ENCODE measurements around the gene CCDC9. TPM values are rescaled to one million over a fixed set of nuclear protein-coding genes. Genes with fewer than 3 reads are reported as not detected.
"Not testable (repeated sequence)": the region's sequence is repeated elsewhere in the genome, so short reads cannot be mapped to it uniquely, and the experiment has no call there.

Gene CCDC9
- total RNA-seq, 1 experiment from 2014 or later = 28.8 TPM

DNA sequence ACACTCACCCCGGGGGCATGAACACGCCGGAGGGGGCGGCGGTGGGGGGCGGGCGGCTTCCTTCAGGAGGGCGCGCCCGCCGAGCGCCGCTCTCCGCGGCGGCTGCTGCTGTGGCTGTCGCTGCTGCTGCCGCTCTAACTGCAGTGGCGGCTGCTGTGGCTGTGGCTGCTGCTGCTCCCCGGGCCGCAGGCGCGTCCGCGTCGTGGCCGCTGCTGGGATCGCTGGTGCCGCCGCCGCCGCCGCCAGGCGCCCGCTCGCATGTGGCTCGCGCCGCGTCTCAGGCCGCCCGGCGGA lies 25.5 kb upstream of the CCDC9 start, which contains the start of gene BBC3:
TSS of gene BBC3 (minus strand) at position 279 of the 294 bp plus-strand sequence. CDS start 2,768 bp downstream, outside the sequence.
- in situ Hi-C loops (cut with HindIII; ENCODE audit: low pct_unique_long_range_greater_than_20kb, low sequenced_read_pairs) = no loop called here
- DNase-seq (ENCODE audit: low read depth) = no peak

DNA sequence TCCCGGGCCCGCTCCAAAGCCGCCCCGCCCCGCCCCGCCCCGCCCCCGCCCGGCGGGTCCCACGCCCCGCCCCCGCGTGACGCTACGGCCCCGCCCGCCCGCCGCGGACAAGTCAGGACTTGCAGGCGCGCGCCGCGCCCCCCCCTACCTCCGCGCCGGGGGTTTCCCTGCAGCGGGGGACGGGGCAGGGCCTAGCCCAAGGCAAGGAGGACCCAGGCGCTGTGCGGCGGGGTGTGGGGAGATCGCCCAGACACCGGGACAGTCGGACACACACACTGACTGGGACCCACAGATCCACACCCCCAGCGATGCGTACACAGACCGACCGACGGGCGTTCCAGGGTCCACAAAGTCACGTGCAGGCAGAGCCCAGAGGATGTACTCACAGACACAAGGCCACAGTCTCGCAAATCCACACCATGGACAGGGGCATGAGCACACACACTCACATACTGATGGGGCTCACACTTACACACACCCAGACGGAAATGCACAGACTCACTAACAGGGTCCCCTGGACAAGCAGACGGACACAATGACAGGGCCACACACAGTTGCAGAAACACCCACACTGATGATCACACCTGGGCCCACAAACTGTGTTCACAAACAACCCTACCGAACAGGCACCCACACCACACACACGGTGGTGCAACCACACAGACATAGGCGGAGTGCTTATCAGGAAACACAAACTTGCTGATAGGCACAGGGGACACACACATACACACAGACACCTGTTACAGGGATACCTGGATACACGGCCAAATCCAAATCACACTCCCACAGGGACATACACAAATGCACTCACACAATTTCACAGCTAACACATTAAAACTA lies 24.9 kb upstream of the CCDC9 start:
- peak; percentile 84 for DNase-seq (ENCODE audit: low read depth)
- in situ Hi-C loops (cut with HindIII; ENCODE audit: low pct_unique_long_range_greater_than_20kb, low sequenced_read_pairs) = no loop called here

DNA sequence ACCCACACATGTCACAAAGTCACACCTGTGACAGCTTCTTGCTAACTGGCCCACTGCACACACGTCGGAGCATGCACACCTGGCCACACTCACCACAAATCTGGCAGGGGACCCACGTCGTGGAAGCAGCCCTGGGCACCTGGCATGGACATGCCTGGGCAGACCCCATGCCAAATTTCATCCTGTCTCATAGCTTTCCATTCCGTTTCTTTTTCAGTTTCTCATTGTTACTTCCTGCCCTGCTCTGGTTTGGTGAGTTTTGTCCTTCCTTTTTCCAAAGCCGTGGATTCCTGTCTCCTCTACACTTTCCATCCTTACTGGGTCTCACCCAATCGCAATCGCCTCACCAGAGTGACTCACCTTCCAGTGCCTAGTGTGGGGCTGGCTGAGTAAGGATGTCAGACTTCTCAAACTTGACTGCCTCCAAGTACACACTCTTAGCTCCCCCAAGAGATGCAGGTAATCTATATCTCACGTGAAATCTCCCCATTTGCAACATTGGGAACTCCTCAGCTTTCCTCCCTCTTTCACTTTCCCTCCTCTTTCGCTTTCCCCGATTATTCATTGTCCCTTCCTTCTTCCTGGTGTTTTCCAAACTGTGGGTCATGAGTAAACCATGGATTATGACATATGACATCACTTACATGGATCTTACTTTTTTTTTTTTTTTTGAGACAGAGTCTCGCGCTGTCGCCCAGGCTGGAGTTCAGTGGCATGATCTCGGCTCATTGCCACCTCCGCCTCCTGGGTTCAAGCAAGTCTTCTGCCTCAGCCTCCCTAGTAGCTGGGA lies 23.7 kb upstream of the CCDC9 start:
- peak; percentile 87 for DNase-seq (ENCODE audit: low read depth)
- in situ Hi-C loops (cut with HindIII; ENCODE audit: low pct_unique_long_range_greater_than_20kb, low sequenced_read_pairs) = no loop called here

DNA sequence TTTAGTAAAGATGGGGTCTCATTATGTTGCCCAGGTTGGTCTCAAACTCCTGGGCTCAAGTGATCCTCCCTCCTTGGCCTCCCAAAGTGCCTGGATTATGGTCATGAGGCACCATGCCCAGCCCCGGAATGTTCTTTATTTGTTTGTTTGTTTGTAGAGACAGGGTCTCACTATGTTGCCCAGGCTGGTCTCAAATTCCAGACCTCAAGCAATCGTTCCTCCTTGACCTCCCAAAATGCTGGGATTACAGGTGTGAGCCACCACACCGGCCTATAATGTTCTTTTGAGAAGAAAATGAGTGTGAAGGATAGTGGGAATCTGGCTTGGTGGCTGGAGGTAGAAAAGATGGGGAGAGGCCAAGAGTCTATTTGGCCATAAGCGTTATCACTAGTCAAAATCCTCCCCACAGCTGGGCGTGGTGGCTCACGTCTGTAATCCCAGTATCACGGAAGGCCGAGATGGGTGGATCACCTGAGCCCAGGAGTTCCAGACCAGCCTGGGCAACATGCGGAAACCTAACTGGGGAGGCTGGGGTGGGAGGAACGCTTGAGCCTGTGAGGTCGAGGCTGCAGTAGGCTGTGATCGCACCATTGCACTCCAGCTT lies 20.2 kb upstream of the CCDC9 start:
- in situ Hi-C loops (cut with HindIII; ENCODE audit: low pct_unique_long_range_greater_than_20kb, low sequenced_read_pairs) = no loop called here
- DNase-seq (ENCODE audit: low read depth) = no peak

DNA sequence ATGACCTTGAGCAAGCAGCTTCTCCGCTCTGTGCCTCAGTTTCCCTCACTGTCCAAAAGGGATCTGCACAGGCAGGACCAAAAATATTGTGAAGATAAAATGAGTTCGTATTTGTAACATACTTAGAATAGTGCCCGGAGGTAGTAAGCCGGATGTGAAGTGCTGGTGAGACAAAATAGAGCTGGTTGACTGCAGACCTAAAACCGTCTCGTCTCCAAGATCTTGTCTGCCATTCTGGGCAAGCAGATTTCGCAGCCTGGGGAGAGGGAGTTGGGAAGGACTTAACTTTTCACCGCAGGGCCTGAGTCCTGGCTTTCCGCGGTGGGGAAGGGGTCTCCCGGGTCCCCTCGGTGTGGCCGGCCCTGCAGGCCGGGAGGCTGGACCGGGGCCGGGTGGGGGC lies 17.2 kb upstream of the CCDC9 start:
- in situ Hi-C loops (cut with HindIII; ENCODE audit: low pct_unique_long_range_greater_than_20kb, low sequenced_read_pairs) = no loop called here
- DNase-seq (ENCODE audit: low read depth) = no peak

DNA sequence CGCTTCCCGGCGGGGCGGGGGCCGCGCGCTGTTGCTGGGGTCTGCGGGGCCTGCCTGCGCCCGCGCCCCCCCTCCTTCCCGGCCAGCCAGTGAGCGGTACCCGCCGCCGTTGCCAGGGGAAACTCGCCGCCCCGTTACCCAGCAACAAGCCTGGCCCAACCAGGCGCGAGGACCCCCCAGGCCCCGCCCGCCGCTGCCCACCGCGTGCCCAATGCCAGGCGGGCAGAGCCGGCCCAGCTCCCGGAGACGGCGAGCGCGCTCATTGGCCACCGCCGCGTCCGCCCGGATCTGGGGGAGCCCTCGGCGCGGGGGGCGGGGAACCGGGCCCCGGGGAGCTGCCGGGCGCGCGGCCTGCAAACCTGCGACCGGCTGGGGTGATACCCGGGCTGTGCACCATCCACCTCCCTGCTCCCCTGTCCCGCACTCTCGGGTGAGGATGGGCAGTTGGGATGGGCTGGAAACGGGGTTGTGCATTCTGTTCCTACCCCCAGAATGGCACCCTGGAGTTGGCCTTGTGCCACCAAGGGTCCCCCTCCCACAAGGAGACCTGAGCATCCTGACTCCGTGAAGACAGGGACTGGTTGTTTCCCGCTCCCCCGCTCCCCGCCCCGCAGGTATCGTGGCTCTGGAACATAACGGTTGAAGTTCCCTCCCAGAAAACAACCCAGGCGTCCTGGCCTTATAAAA lies 16.6 kb upstream of the CCDC9 start:
- in situ Hi-C loops (cut with HindIII; ENCODE audit: low pct_unique_long_range_greater_than_20kb, low sequenced_read_pairs) = no loop called here
- DNase-seq (ENCODE audit: low read depth) = no peak

DNA sequence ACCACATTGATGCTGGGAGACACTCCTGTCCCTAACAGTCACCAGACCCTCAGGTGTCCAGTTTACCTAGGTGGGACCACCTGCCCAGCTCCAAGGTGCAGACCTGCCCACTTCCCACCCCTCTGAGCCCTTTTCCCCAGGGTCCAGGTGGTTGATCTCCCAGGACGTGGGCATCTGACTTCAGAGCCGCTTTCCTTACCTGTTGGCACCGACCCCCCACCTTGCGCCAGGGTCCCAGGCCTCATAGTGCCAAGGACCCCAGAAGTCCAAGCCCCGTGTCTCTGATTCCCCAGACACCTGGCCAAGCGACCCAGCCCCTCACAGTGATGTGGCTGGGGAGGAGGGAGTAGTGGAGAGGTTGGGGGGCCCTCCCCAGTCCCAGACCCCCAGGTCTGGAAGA lies 15.8 kb upstream of the CCDC9 start:
- in situ Hi-C loops (cut with HindIII; ENCODE audit: low pct_unique_long_range_greater_than_20kb, low sequenced_read_pairs) = no loop called here

DNA sequence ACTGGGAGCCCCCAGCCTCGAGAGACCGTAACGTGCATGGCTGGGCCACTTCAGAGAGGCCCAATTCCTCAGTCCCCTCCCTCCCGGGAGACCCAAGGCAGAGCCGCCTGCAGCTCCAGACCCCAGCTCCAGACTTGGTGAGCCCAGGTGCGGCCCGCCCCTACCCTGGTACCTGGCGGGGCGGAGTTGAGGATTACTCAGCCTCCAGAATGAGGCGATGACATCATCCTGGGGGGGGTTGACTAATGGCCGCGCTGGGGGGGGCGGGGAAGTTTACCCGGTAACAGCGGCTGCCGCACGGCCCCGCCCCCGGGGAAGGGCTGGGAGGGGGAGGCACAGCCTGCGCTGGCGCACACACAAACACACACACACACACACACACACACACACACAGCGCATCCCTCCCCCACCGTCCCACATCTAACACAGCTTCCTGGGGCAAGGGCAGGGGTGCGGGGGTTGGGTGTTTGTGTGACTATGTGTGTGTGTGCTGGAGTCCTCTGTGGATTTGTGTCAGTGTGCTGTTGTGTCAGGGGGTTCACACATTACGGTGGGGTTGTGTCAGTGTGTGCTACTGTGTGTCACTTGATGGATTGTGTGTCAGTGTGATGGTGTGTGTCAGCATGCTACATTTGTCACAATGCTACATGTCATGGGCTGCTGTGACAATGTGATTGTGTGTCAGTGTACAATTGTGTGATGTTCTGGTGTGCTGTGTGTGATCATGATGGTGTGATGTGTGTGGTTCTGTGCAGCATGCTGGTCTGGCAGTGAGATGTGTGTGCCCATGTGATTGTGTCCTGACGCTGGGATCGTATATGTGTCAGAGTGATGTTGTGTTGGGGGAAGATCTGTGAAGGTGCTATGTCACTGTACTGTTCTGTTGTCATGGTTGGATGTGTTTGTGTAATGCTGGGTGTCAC lies 15.1 kb upstream of the CCDC9 start:
- DNase-seq (ENCODE audit: low read depth) = peak; percentile 73
- in situ Hi-C loops (cut with HindIII; ENCODE audit: low pct_unique_long_range_greater_than_20kb, low sequenced_read_pairs) = no loop called here

More for the DNA sequence above, 15.8 kb upstream of the CCDC9 start:
- DNase-seq (ENCODE audit: low read depth) = no peak

DNA sequence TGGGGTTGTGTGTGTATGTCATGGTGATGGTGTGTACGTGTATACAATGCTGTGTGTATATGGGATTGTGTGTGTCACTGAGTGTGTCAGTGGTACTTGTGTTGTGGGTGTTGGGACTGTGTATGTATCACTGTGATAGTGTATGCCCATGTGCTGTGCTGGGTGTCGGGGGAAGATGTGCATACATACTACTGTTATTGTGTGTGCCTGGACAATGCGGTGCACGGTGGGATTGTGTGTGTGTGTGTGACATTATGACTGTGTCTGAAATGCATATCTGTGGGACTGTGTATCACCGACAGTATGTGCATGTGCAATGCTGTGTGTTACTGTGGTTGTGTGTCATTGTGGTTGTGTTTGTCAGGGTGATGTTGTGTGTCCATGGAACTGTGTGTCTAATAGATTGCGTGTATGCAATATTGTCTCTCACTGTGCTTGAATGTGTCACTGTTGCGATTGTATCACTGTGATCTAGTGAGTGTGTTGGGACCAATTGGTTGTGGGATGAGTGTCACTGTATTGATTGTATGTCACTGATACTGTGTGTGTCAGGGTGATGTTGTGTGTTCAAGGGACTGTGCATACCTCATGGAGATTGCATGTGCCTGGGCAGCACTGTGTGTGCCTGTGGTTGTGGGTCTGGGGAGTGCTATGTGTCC lies 14.3 kb upstream of the CCDC9 start:
- in situ Hi-C loops (cut with HindIII; ENCODE audit: low pct_unique_long_range_greater_than_20kb, low sequenced_read_pairs) = no loop called here
- peak; percentile 32 for DNase-seq (ENCODE audit: low read depth)

DNA sequence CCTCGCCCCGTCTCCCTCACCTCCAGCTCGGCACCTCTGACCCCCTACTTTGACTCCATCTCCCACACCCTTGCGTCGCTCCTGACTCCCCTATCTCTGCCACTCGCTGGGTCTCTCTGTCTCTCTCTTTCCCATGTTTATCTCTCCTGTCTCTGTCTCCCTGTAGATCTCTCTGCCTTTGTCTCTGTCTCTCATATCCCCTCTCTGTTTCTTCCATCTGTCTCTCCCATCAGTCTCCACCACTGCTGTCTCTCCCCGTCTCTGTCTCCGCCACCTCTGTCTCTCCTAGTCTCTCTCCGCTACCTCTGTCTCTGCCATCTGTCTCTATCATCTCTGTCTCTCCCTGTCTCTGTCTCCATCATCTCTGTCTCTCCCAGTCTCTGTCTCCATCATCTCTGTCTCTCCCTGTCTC lies 13.0 kb upstream of the CCDC9 start:
- DNase-seq (ENCODE audit: low read depth) = peak; percentile 28
- in situ Hi-C loops (cut with HindIII; ENCODE audit: low pct_unique_long_range_greater_than_20kb, low sequenced_read_pairs) = no loop called here

DNA sequence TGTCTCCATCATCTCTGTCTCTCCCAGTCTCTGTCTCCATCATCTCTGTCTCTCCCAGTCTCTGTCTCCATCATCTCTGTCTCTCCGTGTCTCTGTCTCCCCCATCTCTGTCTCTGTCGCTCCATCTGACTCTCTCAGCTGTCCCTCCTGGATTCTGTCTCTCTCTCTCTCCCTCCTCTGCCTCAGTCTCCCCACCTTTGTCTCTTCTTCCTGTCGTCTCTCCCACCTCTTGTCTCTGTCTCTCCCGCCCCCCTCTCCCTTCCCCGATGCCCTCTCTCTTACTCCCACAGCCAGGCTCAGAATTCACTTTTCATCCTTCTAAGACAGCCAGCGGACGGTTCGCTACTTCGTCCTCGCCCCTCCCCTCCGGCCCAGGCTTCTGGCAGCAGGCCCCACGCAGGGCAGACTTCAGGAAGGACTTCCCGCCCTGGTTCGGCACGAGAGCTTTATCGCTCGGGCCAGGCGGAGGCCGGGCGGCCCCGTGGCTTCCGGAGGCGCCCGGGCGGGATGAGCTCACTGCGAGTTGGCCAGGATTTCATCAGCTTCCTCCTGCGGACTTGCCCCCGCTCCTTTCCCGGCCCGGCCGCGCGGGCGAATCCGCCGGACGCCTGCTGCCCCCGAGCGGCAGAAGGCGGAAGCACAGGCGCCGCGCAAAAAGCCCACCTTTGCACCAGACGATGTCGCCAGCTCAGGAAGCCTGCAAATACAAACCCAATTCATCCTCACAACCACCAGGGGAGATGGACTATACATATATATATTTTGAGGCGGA lies 12.4 kb upstream of the CCDC9 start:
- in situ Hi-C loops (cut with HindIII; ENCODE audit: low pct_unique_long_range_greater_than_20kb, low sequenced_read_pairs) = no loop called here
- peak; percentile 98 for DNase-seq (ENCODE audit: low read depth)

DNA sequence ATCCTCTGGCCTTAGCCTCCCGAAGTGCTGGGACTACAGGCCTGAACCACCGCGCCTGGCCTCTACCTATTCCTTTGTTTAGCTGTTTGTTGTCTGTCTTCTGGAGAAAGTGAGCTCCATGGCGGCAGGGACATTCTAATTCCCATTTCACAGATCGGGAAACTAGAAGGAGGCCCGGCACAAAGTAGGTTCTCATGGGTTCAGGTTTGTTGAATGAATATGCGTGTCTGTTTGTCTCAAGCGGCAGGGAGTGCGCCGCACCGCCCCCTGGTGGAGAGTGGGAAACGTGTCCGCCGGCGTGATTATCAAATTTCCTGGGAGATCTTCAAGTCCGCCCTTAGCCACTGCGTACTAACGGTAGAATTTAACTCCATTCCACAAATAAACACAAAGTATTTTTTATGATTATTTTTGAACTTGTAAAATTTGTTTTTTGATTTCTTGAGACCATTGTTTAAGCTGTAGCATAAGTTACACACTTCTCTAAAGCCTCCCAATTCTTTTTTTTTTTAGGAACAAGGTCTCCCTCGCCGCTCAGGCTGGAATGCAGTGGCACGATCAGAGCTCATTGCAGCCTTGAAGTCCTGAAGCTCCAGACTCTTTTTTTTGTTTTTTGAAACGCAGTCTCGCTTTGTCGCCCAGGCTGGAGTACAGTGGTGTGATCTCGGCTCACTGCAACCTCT lies 8.9 kb upstream of the CCDC9 start:
- in situ Hi-C loops (cut with HindIII; ENCODE audit: low pct_unique_long_range_greater_than_20kb, low sequenced_read_pairs) = no loop called here
- peak; percentile 48 for DNase-seq (ENCODE audit: low read depth)

DNA sequence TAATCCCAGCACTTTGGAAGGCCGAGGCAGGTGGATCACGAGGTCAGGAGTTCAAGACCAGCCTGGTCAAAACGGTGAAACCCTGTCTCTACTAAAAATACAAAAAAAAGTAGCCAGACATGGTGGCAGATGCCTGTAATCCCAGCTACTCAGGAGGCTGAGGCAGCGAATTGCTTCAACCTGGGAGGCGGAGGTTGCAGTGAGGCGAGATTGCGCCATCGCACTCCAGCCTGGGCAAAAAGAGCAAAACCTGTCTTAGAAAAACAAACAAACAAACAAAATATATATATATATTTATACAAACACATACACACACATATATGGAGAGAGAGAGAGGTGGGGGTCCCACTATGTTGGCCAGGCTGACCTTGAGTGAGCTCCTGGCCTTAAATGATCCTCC lies 3.3 kb upstream of the CCDC9 start:
- in situ Hi-C loops (cut with HindIII; ENCODE audit: low pct_unique_long_range_greater_than_20kb, low sequenced_read_pairs); DNase-seq (ENCODE audit: low read depth): not testable (repeated sequence)

DNA sequence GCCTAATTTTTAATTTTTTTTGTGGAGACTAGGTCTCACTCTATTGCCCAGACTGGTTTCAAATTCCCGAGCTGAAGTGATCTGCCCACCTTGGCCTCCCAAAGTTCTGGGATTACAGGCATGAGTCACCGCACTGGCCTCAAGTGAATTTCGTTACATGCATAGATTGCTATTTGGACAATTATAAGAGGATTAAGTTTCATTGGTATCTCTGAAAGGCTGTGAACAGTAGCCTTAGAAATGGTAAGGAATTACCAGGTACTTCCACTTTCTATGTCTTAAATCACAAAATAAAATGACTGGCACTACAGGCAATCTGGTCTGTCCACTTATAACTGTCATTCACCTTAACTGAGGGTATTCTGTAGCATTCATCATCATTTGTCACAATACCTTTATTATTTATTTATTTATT lies 2.9 kb upstream of the CCDC9 start:
- in situ Hi-C loops (cut with HindIII; ENCODE audit: low pct_unique_long_range_greater_than_20kb, low sequenced_read_pairs) = no loop called here
- DNase-seq (ENCODE audit: low read depth) = peak; percentile 63

DNA sequence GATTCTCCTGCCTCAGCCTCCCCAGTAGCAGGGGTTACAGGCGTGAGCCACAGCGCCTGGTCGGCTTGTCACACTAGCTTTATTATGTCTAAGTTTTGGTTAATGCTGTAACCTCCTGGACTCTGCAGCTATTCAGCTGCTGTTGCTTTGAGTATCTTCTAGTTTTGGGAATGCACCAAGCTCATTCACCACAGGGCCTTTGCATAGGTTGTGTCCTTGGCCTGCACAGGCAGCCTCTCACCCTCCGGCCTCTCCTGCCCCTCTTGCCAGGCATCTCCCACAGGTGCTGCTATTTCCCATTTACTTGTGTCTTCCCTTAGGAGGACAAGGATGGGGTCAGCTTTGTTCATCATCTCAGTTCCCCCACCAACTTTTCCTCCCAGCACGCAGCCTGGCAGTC lies 2.4 kb upstream of the CCDC9 start:
- in situ Hi-C loops (cut with HindIII; ENCODE audit: low pct_unique_long_range_greater_than_20kb, low sequenced_read_pairs) = no loop called here
- DNase-seq (ENCODE audit: low read depth) = no peak

Measured in Caki2 (cell line).